GM19395 (cell line): ENCODE measurements around the gene PDK2.

Experiments used
- ATAC-seq: cut with Tn5 transposase; IDR thresholded peaks from one replicate; pipeline ENCODE4 v1.9.1; 2021; ENCODE audit warnings: mild to moderate bottlenecking, moderate library complexity; ENCODE audit not compliant: unreplicated experiment

PDK2 gene

GRCh38 chr17:50133769-50134099 lies 38.6 kb downstream of the PDK2 start:
- no peak for ATAC-seq

- ATAC-seq = no peak
Observed at GRCh38 chr17:50134206-50135110, 39.3 kb downstream of the PDK2 start.

- ATAC-seq = no peak
Observed at GRCh38 chr17:50135316-50136095, 40.4 kb downstream of the PDK2 start.

- ATAC-seq = no peak
Observed at GRCh38 chr17:50136096-50136687, 41.0 kb downstream of the PDK2 start.

- ATAC-seq = no peak
Observed at GRCh38 chr17:50137042-50137441, 41.9 kb downstream of the PDK2 start.

- no peak for ATAC-seq
Observed at GRCh38 chr17:50139185-50139783, 44.1 kb downstream of the PDK2 start.

GRCh38 chr17:50139950-50140885 lies 45.1 kb downstream of the PDK2 start:
- ATAC-seq = peak; percentile 73

- no peak for ATAC-seq
Observed at GRCh38 chr17:50141026-50141744, 46.0 kb downstream of the PDK2 start.

GRCh38 chr17:50141745-50142110 lies 46.6 kb downstream of the PDK2 start:
- no peak for ATAC-seq

- ATAC-seq = no peak
Observed at GRCh38 chr17:50143461-50144176, 48.5 kb downstream of the PDK2 start.

GRCh38 chr17:50144355-50144754 lies 49.2 kb downstream of the PDK2 start:
- no peak for ATAC-seq

GRCh38 chr17:50144845-50145531 lies 49.8 kb downstream of the PDK2 start:
- no peak for ATAC-seq

- ATAC-seq = no peak
Observed at GRCh38 chr17:50145532-50146229, 50.5 kb downstream of the PDK2 start.

- ATAC-seq = no peak
Observed at GRCh38 chr17:50146230-50146926, 51.2 kb downstream of the PDK2 start.

- no peak for ATAC-seq
Observed at GRCh38 chr17:50146927-50147665, 51.9 kb downstream of the PDK2 start.

GRCh38 chr17:50147841-50148225 lies 52.7 kb downstream of the PDK2 start:
- ATAC-seq = no peak
